Fibroblast of lung (primary cell): Measurements from ENCODE around the gene FADS2. TPM values are rescaled to one million over a fixed set of nuclear protein-coding genes. Genes with fewer than 3 reads are reported as not detected.

Experiments used
- DNase-seq, 2 donors: peaks; one replicate each; pipeline versions ENCODE4 v3.0.0 to v3.0.0-alpha.2; 2010; ENCODE audit warnings: low read depth in 2 of 2
- H2AFZ ChIP-seq: 2 replicates; pipeline ENCODE4 v1.5.1; 2012; ENCODE audit warnings: low read length, control low read depth, inconsistent platforms
- H3K27ac ChIP-seq: 2 replicates; pipeline ENCODE4 v1.5.1; 2011; ENCODE audit warnings: low read length, control low read depth; ENCODE audit not compliant: insufficient read depth
- H3K27me3 ChIP-seq: 2 replicates; pipeline ENCODE4 v1.5.1; 2011; ENCODE audit warnings: mild to moderate bottlenecking, low read length; ENCODE audit not compliant: control insufficient read depth, insufficient read depth
- H3K36me3 ChIP-seq: 2 replicates; pipeline ENCODE4 v1.5.1; 2011; ENCODE audit warnings: low read length; ENCODE audit not compliant: control insufficient read depth, insufficient read depth
- H3K4me1 ChIP-seq: 2 replicates; pipeline ENCODE4 v1.5.1; 2011; ENCODE audit warnings: low read length; ENCODE audit not compliant: control insufficient read depth, insufficient read depth; ENCODE audit errors: extremely low read depth
- H3K4me2 ChIP-seq: 2 replicates; pipeline ENCODE4 v1.5.1; 2011; ENCODE audit warnings: low read length, control low read depth; ENCODE audit not compliant: insufficient read depth; ENCODE audit errors: extremely low read depth
- H3K4me3 ChIP-seq, 4 experiments: fragments of 200-600 bp in 1 of 4; sonication (generic) in 1 of 4; replicated peaks in 1 of 4; 2 replicates each; pipeline ENCODE4 v1.5.1; 2011 to 2016; ENCODE audit warnings: low read length in 4 of 4, low read depth in 3 of 4, mild to moderate bottlenecking in 3 of 4, control low read depth in 2 of 4, inconsistent platforms in 1 of 4, mixed read lengths in 1 of 4; ENCODE audit not compliant: insufficient read depth in 1 of 4; ENCODE audit errors: control extremely low read depth in 1 of 4
- H3K79me2 ChIP-seq: 2 replicates; pipeline ENCODE4 v1.5.1; 2012; ENCODE audit warnings: mild to moderate bottlenecking, low read length, inconsistent platforms; ENCODE audit not compliant: control insufficient read depth, insufficient read depth
- H3K9ac ChIP-seq: 2 replicates; pipeline ENCODE4 v1.5.1; 2011; ENCODE audit warnings: mild to moderate bottlenecking, low read length, control low read depth; ENCODE audit not compliant: insufficient read depth
- H3K9me3 ChIP-seq: 2 replicates; pipeline ENCODE4 v1.5.1; 2012; ENCODE audit warnings: low read depth, low read length; ENCODE audit not compliant: control insufficient read depth, insufficient read depth
- H4K20me1 ChIP-seq: 2 replicates; pipeline ENCODE4 v1.5.1; 2011; ENCODE audit warnings: low read length; ENCODE audit not compliant: control insufficient read depth, insufficient read depth; ENCODE audit errors: extremely low read depth
- CTCF ChIP-seq, 2 donors: IDR thresholded peaks in 1 of 2; conservative IDR thresholded peaks in 1 of 2; 1 replicate in 1 of 2; 2 replicates in 1 of 2; pipeline ENCODE4 v1.5.1; 2011 to 2012; ENCODE audit warnings: low read length in 2 of 2, control low read depth in 1 of 2, inconsistent platforms in 1 of 2, low read depth in 1 of 2, mild to moderate bottlenecking in 1 of 2
- EZH2 ChIP-seq: IDR thresholded peaks from 2 replicates; pipeline ENCODE4 v1.5.1; 2012; ENCODE audit warnings: low read length, control low read depth, mild to moderate bottlenecking; ENCODE audit errors: missing control alignments
- polyA plus RNA-seq, 2 donors: library from polyadenylated mRNA; depleted of rRNA in 1 of 2; stranded (reverse) in 1 of 2; unstranded in 1 of 2; fragments of >200 nt; gene quantifications; 2 replicates each; pipeline ENCODE4 v1.2.1, GENCODE V29; 2011 to 2012; ENCODE audit warnings: missing spikeins in 1 of 2
- total RNA-seq: library from RNA; depleted of rRNA; stranded (reverse); fragments of >200 nt; gene quantifications from 2 replicates; pipeline ENCODE4 v1.2.1, GENCODE V29; 2014

The FADS2 gene
- total and polyA plus RNA-seq, 2 donors (not counting 1 experiment from before 2014, with no cell fraction given) = 418 to 932 TPM

- no peaks in the 10 kb centered on the region for H3K9me3 ChIP-seq
- no peak overlapping the region for H3K9ac ChIP-seq
- peak overlapping the region; percentile 83 to 98 (median 88) for H3K4me3 ChIP-seq
- peak in 1 of 2 donors; percentile 46 for DNase-seq
- H3K4me2 ChIP-seq = peak overlapping the region; percentile 99
- H3K4me1 ChIP-seq = peaks cover 26% of the 10 kb centered on the region
- H2AFZ ChIP-seq = no peak overlapping the region
- H3K27ac ChIP-seq = no peak overlapping the region
- TF ChIP-seq CTCF (conservative IDR thresholded peaks at IDR 0.05 in 1 of 2, IDR thresholded peaks at IDR 0.05 in 1 of 2; ENCODE audit: low read depth in 1 of 2, low read length in 2 of 2) = no peak
- peaks cover 2% of the 10 kb centered on the region for H4K20me1 ChIP-seq
- no peaks in the 10 kb centered on the region for H3K27me3 ChIP-seq
- H3K36me3 ChIP-seq = peaks cover 17% of the 10 kb centered on the region
- H3K79me2 ChIP-seq = peaks cover 64% of the 10 kb centered on the region
These were observed 2.4 kb downstream of the FADS2 start for GRCh38 chr11:61830237-61831105.

DNA sequence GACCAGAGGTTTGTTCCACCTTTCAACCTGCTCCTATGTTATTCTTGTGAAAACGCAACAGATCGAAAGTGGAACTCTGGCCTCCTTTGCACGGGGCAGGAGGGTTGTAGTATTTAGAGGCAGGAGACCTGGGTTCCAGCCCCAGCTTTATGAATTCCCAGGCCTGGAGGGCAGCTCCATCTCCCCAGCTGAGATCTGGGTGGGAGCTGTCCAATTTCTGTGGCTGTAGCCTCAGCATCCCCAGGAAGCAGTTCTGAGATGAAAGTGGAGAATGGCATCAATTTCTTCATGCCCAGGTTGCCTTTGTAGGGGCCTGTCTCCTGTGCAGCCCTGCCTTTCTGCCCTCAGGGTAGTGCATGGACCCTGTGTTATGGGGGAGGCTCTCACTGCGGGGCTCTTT is 4.1 kb downstream of the FADS2 start:
- peaks cover 2% of the 10 kb centered on the region for H4K20me1 ChIP-seq
- peaks cover 77% of the 10 kb centered on the region for H3K79me2 ChIP-seq
- H3K27ac ChIP-seq = no peak overlapping the region

GRCh38 chr11:61832754-61833153 is 4.7 kb downstream of the FADS2 start:
- Histone ChIP-seq H3K9ac (no peak overlapping the region), H3K4me1 (peaks cover 22% of the 10 kb centered on the region), H3K9me3 (no peaks in the 10 kb centered on the region), H3K79me2 (peaks cover 82% of the 10 kb centered on the region), H2AFZ (no peak overlapping the region), H3K4me3 (no peak overlapping the region), H3K27ac (no peak overlapping the region), H3K27me3 (no peaks in the 10 kb centered on the region), H3K36me3 (peaks cover 21% of the 10 kb centered on the region), H3K4me2 (no peak overlapping the region), H4K20me1 (peaks cover 2% of the 10 kb centered on the region)
- no peak for TF ChIP-seq EZH2
- no peak for TF ChIP-seq CTCF (conservative IDR thresholded peaks at IDR 0.05 in 1 of 2, IDR thresholded peaks at IDR 0.05 in 1 of 2; ENCODE audit: low read depth in 1 of 2, low read length in 2 of 2)
- no peak for DNase-seq

More for the DNA sequence above, 4.1 kb downstream of the FADS2 start:
- TF ChIP-seq EZH2 (no peak), CTCF (conservative IDR thresholded peaks at IDR 0.05 in 1 of 2, IDR thresholded peaks at IDR 0.05 in 1 of 2; ENCODE audit: low read depth in 1 of 2, low read length in 2 of 2) (no peak)
- Histone ChIP-seq H3K4me3 (peak overlapping the region in 1 of 4 experiments; percentile 98), H3K36me3 (peaks cover 17% of the 10 kb centered on the region), H3K9ac (no peak overlapping the region), H3K9me3 (no peaks in the 10 kb centered on the region), H3K27me3 (no peaks in the 10 kb centered on the region), H3K4me1 (peaks cover 22% of the 10 kb centered on the region), H3K4me2 (no peak overlapping the region), H2AFZ (no peak overlapping the region)
- DNase-seq = no peak
